Right atrium auricular region (tissue), 2 donors: ENCODE measurements around the gene SFSWAP. TPM values are rescaled to one million over a fixed set of nuclear protein-coding genes. Genes with fewer than 3 reads are reported as not detected.

Source experiments
- DNase-seq: peaks from one replicate; pipeline ENCODE4 v3.0.0-alpha.2; 2019; ENCODE audit warnings: low spot score
- H3K27ac ChIP-seq, 2 donors: fragments of 200-600 bp; sonication (generic); 1 replicate in 1 of 2; 2 replicates in 1 of 2; pipeline ENCODE4 v1.5.1; 2016 to 2019
- H3K27me3 ChIP-seq, 2 donors: fragments of 200-600 bp; sonication (generic); one replicate each; pipeline versions ENCODE4 v1.5.1 to v1.6.0; 2017 to 2019
- H3K36me3 ChIP-seq: fragments of 200-600 bp; sonication (generic); one replicate; pipeline ENCODE4 v1.5.1; 2016
- H3K4me1 ChIP-seq, 2 donors: fragments of 200-600 bp; sonication (generic); one replicate each; pipeline versions ENCODE4 v1.5.1 to v1.6.0; 2017 to 2019
- H3K4me3 ChIP-seq, 2 donors: fragments of 200-600 bp; sonication (generic); 1 replicate in 1 of 2; 2 replicates in 1 of 2; pipeline ENCODE4 v1.5.1; 2017 to 2019; ENCODE audit warnings: mild to moderate bottlenecking in 1 of 2, moderate library complexity in 1 of 2
- H3K9me3 ChIP-seq, 2 donors: fragments of 200-600 bp; sonication (generic); one replicate each; pipeline ENCODE4 v1.5.1; 2019
- total RNA-seq, 2 donors: library from RNA; depleted of rRNA; stranded (reverse); fragments of >200 nt; gene quantifications; one replicate each; pipeline ENCODE4 v1.1.0, GENCODE V29; 2016
- TF ChIP-seq, protein P1 (sequence below), 2 donors: fragments of 200-600 bp; sonication (generic); IDR thresholded peaks; one replicate each; pipeline ENCODE4 v1.5.1; 2019; ENCODE audit warnings: antibody characterized with exemption in 2 of 2

The SFSWAP gene
- total RNA-seq, 2 donors from 2014 or later, result 11.4 to 12.3 TPM

GRCh38 chr12:131721548-131721947 is 10.7 kb downstream of the SFSWAP start:
- TF ChIP-seq, protein P1, sequence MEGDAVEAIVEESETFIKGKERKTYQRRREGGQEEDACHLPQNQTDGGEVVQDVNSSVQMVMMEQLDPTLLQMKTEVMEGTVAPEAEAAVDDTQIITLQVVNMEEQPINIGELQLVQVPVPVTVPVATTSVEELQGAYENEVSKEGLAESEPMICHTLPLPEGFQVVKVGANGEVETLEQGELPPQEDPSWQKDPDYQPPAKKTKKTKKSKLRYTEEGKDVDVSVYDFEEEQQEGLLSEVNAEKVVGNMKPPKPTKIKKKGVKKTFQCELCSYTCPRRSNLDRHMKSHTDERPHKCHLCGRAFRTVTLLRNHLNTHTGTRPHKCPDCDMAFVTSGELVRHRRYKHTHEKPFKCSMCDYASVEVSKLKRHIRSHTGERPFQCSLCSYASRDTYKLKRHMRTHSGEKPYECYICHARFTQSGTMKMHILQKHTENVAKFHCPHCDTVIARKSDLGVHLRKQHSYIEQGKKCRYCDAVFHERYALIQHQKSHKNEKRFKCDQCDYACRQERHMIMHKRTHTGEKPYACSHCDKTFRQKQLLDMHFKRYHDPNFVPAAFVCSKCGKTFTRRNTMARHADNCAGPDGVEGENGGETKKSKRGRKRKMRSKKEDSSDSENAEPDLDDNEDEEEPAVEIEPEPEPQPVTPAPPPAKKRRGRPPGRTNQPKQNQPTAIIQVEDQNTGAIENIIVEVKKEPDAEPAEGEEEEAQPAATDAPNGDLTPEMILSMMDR (IDR thresholded peaks at IDR 0.05), result no peak
- H3K4me1 ChIP-seq, result no peaks in the 10 kb centered on the region
- no peaks in the 10 kb centered on the region for H3K27me3 ChIP-seq
- H3K27ac ChIP-seq, result no peak overlapping the region
- no peak for DNase-seq
- no peak overlapping the region for H3K4me3 ChIP-seq
- no peaks in the 10 kb centered on the region for H3K9me3 ChIP-seq
- peaks cover 69% of the 10 kb centered on the region for H3K36me3 ChIP-seq

- Histone ChIP-seq H3K36me3 (peaks cover 79% of the 10 kb centered on the region), H3K27ac (no peak overlapping the region), H3K27me3 (no peaks in the 10 kb centered on the region), H3K4me1 (no peaks in the 10 kb centered on the region), H3K4me3 (no peak overlapping the region), H3K9me3 (no peaks in the 10 kb centered on the region)
- DNase-seq, result peak; percentile 9
- TF ChIP-seq, protein P1 (IDR thresholded peaks at IDR 0.05), result no peak
Measured at GRCh38 chr12:131723532-131723931, 12.6 kb downstream of the SFSWAP start.

DNA sequence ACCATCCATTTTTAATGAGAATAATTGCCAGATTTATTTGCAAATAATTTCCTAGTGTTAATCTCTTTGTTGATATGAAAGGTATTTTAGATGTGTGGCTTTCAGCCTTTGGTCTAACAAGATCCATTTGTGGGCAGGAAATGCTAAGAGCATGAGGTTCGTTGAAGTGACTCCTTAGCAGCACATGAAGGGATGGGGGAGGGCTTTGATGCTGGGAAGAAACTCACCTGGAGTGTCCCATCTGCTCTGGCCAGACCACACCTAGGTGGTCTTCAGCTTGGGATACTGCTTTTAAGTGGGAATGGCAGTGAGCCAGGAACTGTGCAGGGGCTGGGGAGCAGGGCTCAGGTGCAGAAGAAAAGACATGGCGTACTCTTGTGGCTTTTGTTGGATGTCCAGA is 13.6 kb downstream of the SFSWAP start:
- peaks cover 79% of the 10 kb centered on the region for H3K36me3 ChIP-seq
- H3K4me1 ChIP-seq, result no peaks in the 10 kb centered on the region
- H3K27me3 ChIP-seq, result no peaks in the 10 kb centered on the region
- H3K27ac ChIP-seq, result no peak overlapping the region
- H3K9me3 ChIP-seq, result no peaks in the 10 kb centered on the region
- TF ChIP-seq, protein P1 (IDR thresholded peaks at IDR 0.05), result no peak
- H3K4me3 ChIP-seq, result no peak overlapping the region
- DNase-seq, result no peak

- Histone ChIP-seq H3K36me3 (peaks cover 79% of the 10 kb centered on the region), H3K27me3 (no peaks in the 10 kb centered on the region), H3K4me3 (no peak overlapping the region), H3K27ac (no peak overlapping the region), H3K4me1 (no peaks in the 10 kb centered on the region), H3K9me3 (no peaks in the 10 kb centered on the region)
- TF ChIP-seq, protein P1 (IDR thresholded peaks at IDR 0.05), result no peak
- DNase-seq, result no peak
Measured at GRCh38 chr12:131725503-131725902, 14.6 kb downstream of the SFSWAP start.

DNA sequence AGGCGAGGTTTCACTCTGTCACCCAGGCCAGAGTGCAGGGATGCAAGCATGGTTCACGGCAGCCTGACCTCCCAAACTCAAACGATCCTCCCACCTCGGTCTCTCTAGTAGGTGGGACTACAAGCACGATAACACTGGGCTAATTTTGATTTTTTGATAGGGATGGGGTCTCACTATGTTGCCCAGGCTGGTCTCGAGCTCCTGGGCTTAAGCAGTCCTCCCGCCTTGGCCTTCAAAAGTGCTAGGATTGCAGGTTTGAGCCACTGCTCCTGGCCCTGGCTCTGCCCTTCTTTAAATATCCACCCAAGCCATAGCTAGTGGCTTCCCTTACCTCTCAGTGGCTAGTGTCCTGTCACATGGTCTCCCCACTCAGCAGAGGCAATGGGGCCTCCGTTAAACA is 17.8 kb downstream of the SFSWAP start:
- no peak overlapping the region for H3K4me3 ChIP-seq
- TF ChIP-seq, protein P1 (IDR thresholded peaks at IDR 0.05), result no peak
- H3K36me3 ChIP-seq, result peaks cover 82% of the 10 kb centered on the region
- H3K4me1 ChIP-seq, result no peaks in the 10 kb centered on the region
- no peaks in the 10 kb centered on the region for H3K9me3 ChIP-seq
- no peak for DNase-seq
- no peak overlapping the region for H3K27ac ChIP-seq
- H3K27me3 ChIP-seq, result no peaks in the 10 kb centered on the region

DNA sequence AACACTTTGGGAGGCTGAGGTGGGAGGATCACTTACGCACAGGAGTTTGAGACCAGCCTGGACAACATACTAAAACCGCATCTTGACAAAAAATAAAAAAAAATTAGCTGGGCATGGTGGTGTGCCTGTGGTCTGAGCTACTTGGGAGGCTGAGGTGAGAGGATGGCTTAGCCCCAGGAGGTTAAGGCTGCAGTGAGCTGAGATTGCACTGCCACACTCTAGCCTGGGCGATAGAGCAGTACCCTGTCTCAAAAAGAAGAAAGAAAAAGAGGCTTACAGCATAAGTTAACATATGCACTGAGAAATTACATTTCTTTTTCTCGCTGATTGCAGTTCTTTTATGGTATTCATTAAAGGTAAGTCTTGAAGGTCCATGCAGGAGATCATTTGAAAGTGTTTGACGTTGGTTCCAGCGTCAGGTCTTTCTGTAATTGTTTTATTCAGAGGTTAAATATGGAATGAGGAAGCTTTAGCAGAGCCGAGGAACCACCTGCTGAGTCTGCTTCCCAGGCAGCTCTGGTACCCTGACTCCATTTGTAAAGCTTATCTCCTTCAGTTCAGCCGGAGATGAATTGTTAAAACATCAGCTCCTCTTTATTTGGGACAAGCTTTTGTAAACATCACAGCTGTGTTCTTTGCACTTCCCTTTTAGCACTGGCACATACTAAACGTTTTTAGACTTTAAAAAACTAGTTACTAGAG is 18.5 kb downstream of the SFSWAP start:
- Histone ChIP-seq H3K4me3 (no peak overlapping the region), H3K27ac (no peak overlapping the region), H3K36me3 (peaks cover 89% of the 10 kb centered on the region), H3K9me3 (no peaks in the 10 kb centered on the region), H3K4me1 (no peaks in the 10 kb centered on the region), H3K27me3 (no peaks in the 10 kb centered on the region)
- DNase-seq, result no peak
- TF ChIP-seq, protein P1 (IDR thresholded peaks at IDR 0.05), result no peak
